SK-N-SH treated with all-trans-retinoic acid at 6 μM for 48 hours (cell line): ENCODE results near the gene SAMD4A.

Experiments
- ARNTL ChIP-seq: fragments of 450-650 bp; formaldehyde crosslinking; IDR thresholded peaks from 2 replicates; pipeline ENCODE4 v1.5.0; 2020; ENCODE audit warnings: low read depth, mild to moderate bottlenecking, moderate library complexity, borderline replicate concordance
- CREB5 ChIP-seq: fragments of 250-450 bp; sonication (Bioruptor Pico); IDR thresholded peaks from 2 replicates; pipeline ENCODE4 v1.5.1; 2020; ENCODE audit warnings: low read depth, mild to moderate bottlenecking, moderate library complexity
- ISL1 ChIP-seq: fragments of 250-450 bp; sonication (Bioruptor Pico); IDR thresholded peaks from 2 replicates; pipeline ENCODE4 v2.1.2; 2022; ENCODE audit warnings: mild to moderate bottlenecking, moderate library complexity
- OSR1 ChIP-seq: fragments of 250-450 bp; sonication (Bioruptor Pico); IDR thresholded peaks from 2 replicates; pipeline ENCODE4 v1.8.0; 2022; ENCODE audit warnings: moderate library complexity, mild to moderate bottlenecking, inconsistent platforms
- SNAI2 ChIP-seq: fragments of 250-450 bp; sonication (Bioruptor Pico); IDR thresholded peaks from 2 replicates; pipeline ENCODE4 v1.5.0; 2020; ENCODE audit warnings: mild to moderate bottlenecking, moderate library complexity
- ZNF70 ChIP-seq: fragments of 450-650 bp; formaldehyde crosslinking; IDR thresholded peaks from 2 replicates; pipeline ENCODE4 v1.5.0; 2020; ENCODE audit warnings: mild to moderate bottlenecking, moderate library complexity
- ZNF8 ChIP-seq: fragments of 450-650 bp; formaldehyde crosslinking; IDR thresholded peaks from 2 replicates; pipeline ENCODE4 v1.5.0; 2020; ENCODE audit warnings: mild to moderate bottlenecking, moderate library complexity

- TF ChIP-seq ZNF70 (CRISPR knock-in tag) (no peak), ZNF8 (CRISPR knock-in tag) (no peak), SNAI2 (no peak), ISL1 (CRISPR knock-in tag) (no peak), CREB5 (CRISPR knock-in tag) (no peak), OSR1 (CRISPR knock-in tag) (no peak), ARNTL (CRISPR knock-in tag) (no peak)
Observed at GRCh38 chr14:54685286-54685845, 118.4 kb downstream of the SAMD4A start.
